ENCODE measurements around the gene ADCY1. TPM values are rescaled to one million over a fixed set of nuclear protein-coding genes. Genes with fewer than 3 reads are reported as not detected.

ADCY1 gene
- total and polyA plus RNA-seq, 4 donors = 0.33 to 20.1 (median 4.1) TPM

DNA sequence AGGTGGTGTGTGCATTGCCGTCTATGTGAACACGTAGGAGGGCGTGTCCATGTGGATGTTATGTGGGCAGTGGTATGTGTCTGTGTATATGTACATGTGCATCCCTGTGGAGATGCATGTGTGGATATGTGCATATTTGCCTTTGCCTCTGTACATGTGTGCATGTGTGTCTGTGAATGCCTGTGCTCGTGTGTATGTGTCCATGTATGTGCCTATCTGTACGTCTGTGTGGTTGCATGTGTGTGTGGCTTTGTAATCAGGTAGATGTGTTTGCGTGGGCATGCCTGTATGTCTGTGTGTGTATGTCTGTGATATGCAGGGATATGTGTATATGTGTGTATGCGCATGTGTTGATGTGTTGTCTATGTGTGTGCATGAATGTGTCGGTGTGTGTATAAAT lies 19.7 kb downstream of the ADCY1 start (continued):
- TF ChIP-seq REST (IDR thresholded peaks at IDR 0.05) (no peak), NR2F2 (IDR thresholded peaks at IDR 0.05) (no peak)
- TF ChIP-seq, protein P1, sequence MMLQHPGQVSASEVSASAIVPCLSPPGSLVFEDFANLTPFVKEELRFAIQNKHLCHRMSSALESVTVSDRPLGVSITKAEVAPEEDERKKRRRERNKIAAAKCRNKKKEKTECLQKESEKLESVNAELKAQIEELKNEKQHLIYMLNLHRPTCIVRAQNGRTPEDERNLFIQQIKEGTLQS (IDR thresholded peaks at IDR 0.05) = no peak

- peaks cover 0 to 5% (median 0%) of the 10 kb centered on the region in 4 donors for H3K27me3 ChIP-seq (ENCODE audit: control insufficient read depth in 4 of 4, insufficient read depth in 4 of 4, low read length in 3 of 4)
- no peaks in the 10 kb centered on the region for H3K4me1 ChIP-seq (ENCODE audit: control insufficient read depth in 4 of 4, insufficient read depth in 4 of 4, low read length in 3 of 4)
- WGBS = 81% methylated on average over 7 of the region's 7 CpGs
- no peaks in the 10 kb centered on the region for H3K9me3 ChIP-seq (ENCODE audit: control insufficient read depth in 4 of 4, low read length in 3 of 4)
- no peak overlapping the region for H3K9ac ChIP-seq (ENCODE audit: low read depth in 1 of 2, low read length in 2 of 2)
- no peak overlapping the region for H3K27ac ChIP-seq (ENCODE audit: low read depth in 1 of 2, low read length in 2 of 2)
- no peak overlapping the region for H3K4me3 ChIP-seq (ENCODE audit: low read depth in 1 of 3, low read length in 3 of 3)
- TF ChIP-seq, protein P2, sequence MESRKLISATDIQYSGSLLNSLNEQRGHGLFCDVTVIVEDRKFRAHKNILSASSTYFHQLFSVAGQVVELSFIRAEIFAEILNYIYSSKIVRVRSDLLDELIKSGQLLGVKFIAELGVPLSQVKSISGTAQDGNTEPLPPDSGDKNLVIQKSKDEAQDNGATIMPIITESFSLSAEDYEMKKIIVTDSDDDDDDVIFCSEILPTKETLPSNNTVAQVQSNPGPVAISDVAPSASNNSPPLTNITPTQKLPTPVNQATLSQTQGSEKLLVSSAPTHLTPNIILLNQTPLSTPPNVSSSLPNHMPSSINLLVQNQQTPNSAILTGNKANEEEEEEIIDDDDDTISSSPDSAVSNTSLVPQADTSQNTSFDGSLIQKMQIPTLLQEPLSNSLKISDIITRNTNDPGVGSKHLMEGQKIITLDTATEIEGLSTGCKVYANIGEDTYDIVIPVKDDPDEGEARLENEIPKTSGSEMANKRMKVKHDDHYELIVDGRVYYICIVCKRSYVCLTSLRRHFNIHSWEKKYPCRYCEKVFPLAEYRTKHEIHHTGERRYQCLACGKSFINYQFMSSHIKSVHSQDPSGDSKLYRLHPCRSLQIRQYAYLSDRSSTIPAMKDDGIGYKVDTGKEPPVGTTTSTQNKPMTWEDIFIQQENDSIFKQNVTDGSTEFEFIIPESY (IDR thresholded peaks at IDR 0.05) = no peak
- TF ChIP-seq FOXA1 (IDR thresholded peaks at IDR 0.05) = no peak
- no peak for TF ChIP-seq HNF4G (IDR thresholded peaks at IDR 0.05)
- TF ChIP-seq HNF4A (conservative IDR thresholded peaks at IDR 0.05) = no peak
- TF ChIP-seq EGR1 (IDR thresholded peaks at IDR 0.05; ENCODE audit: low read depth in 2 of 2) = no peak
- no peak for TF ChIP-seq MAX (IDR thresholded peaks at IDR 0.05)
- TF ChIP-seq FOXA2 (IDR thresholded peaks at IDR 0.05) = no peak
- no peak for DNase-seq (ENCODE audit: low spot score)
- H3K36me3 ChIP-seq (ENCODE audit: control insufficient read depth in 4 of 4, insufficient read depth in 3 of 4, low read depth in 1 of 4, low read length in 3 of 4) = no peaks in the 10 kb centered on the region
These were observed 20.8 kb downstream of the ADCY1 start for GRCh38 chr7:45594745-45595535.

- Histone ChIP-seq H3K27ac (ENCODE audit: low read depth in 1 of 2, low read length in 2 of 2) (no peak overlapping the region), H3K9ac (ENCODE audit: low read depth in 1 of 2, low read length in 2 of 2) (no peak overlapping the region), H3K9me3 (ENCODE audit: control insufficient read depth in 4 of 4, low read length in 3 of 4) (no peaks in the 10 kb centered on the region), H3K36me3 (ENCODE audit: control insufficient read depth in 4 of 4, insufficient read depth in 3 of 4, low read depth in 1 of 4, low read length in 3 of 4) (no peaks in the 10 kb centered on the region), H3K4me3 (ENCODE audit: low read depth in 1 of 3, low read length in 3 of 3) (no peak overlapping the region), H3K4me1 (ENCODE audit: control insufficient read depth in 4 of 4, insufficient read depth in 4 of 4, low read length in 3 of 4) (no peaks in the 10 kb centered on the region), H3K27me3 (ENCODE audit: control insufficient read depth in 4 of 4, insufficient read depth in 4 of 4, low read length in 3 of 4) (peaks cover 0 to 5% (median 0%) of the 10 kb centered on the region in 4 donors)
- WGBS = 91% methylated on average over 9 of the region's 9 CpGs
- peak; percentile 27 for DNase-seq (ENCODE audit: low spot score)
- TF ChIP-seq RXRA (IDR thresholded peaks at IDR 0.05) (no peak), NR2F2 (IDR thresholded peaks at IDR 0.05) (no peak), TAF1 (conservative IDR thresholded peaks at IDR 0.05) (no peak), EGR1 (IDR thresholded peaks at IDR 0.05; ENCODE audit: low read depth in 2 of 2) (no peak), REST (IDR thresholded peaks at IDR 0.05) (no peak), JUND (IDR thresholded peaks at IDR 0.05) (no peak), YY1 (IDR thresholded peaks at IDR 0.05) (no peak)
- TF ChIP-seq, protein P1 (IDR thresholded peaks at IDR 0.05) = no peak
- TF ChIP-seq, protein P2 (IDR thresholded peaks at IDR 0.05) = no peak
These were observed 21.9 kb downstream of the ADCY1 start for GRCh38 chr7:45595809-45596664.

Data from liver (tissue), 9 donors.